Measurements from ENCODE around the gene MAN2B1.

Gene MAN2B1

GRCh38 chr19:12610540-12611360 is 55.8 kb downstream of the MAN2B1 start, which contains the start of the genes ZNF490 and ZNF791:
Gene ZNF490 (minus strand): TSS chr19:12610813. CDS start chr19:12610680, 133 bp downstream.
Gene ZNF791 (plus strand): TSS chr19:12610920. CDS start chr19:12611080, 160 bp downstream.
- peak; percentile 96 for DNase-seq

GRCh38 chr19:12607631-12608030 is 58.9 kb downstream of the MAN2B1 start:
- no peak for DNase-seq

GRCh38 chr19:12606796-12607195 is 59.7 kb downstream of the MAN2B1 start:
- no peak for DNase-seq

GRCh38 chr19:12603714-12604113 is 62.8 kb downstream of the MAN2B1 start:
- no peak for DNase-seq

GRCh38 chr19:12597594-12597993 is 68.9 kb downstream of the MAN2B1 start:
- no peak for DNase-seq

GRCh38 chr19:12596927-12597548 is 69.5 kb downstream of the MAN2B1 start:
- no peak for DNase-seq
